Keratinocyte (primary cell): ENCODE results near the gene PLEKHH1.

Source experiments
- CTCF ChIP-seq, 3 experiments: IDR thresholded peaks in 1 of 3; conservative IDR thresholded peaks in 1 of 3; optimal IDR thresholded peaks in 1 of 3; 2 replicates in 2 of 3; 3 replicates in 1 of 3; pipeline versions ENCODE3 to v1.5.1; 2011; ENCODE audit warnings: low read length in 3 of 3, mild to moderate bottlenecking in 3 of 3, moderate library complexity in 2 of 3, control low read depth in 1 of 3, inconsistent platforms in 1 of 3; ENCODE audit not compliant: insufficient read depth in 2 of 3; ENCODE audit errors: extremely low read depth in 1 of 3
- EZH2 ChIP-seq: IDR thresholded peaks from one replicate; pipeline ENCODE4 v1.6.1; 2012; ENCODE audit warnings: inconsistent platforms, mild to moderate bottlenecking, low read length, moderate library complexity

DNA sequence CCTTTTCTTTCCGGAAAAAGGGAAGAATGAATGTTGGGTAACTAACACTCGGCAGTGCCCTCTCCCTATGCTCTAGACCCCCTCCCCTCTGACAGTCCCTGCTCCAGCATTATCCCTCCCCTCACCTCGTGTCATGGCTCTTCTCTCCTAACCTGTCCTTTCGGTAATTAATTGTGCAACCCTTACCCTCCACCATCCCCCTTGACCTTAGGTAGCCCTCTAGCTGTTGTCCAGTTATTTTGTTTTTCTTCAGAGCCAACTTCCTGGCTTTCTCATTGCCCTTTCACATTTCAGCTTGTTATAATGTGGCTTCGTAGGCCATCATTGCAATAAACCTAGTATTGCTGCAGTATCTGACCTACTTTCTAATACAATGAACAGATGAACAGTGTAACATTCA is 97.8 kb downstream of the PLEKHH1 start:
- TF ChIP-seq CTCF (optimal IDR thresholded peaks at IDR 0.05 in 1 of 3, IDR thresholded peaks at IDR 0.05 in 1 of 3, conservative IDR thresholded peaks at IDR 0.05 in 1 of 3; ENCODE audit: extremely low read depth in 1 of 3, insufficient read depth in 2 of 3, low read length in 3 of 3), result no peak
- no peak for TF ChIP-seq EZH2
